ENCODE data around the gene MIA. TPM values are rescaled to one million over a fixed set of nuclear protein-coding genes. Genes with fewer than 3 reads are reported as not detected.
"Not testable (repeated sequence)": the region's sequence is repeated elsewhere in the genome, so short reads cannot be mapped to it uniquely, and the experiment has no call there.

MIA gene
- not detected in 2 replicates for total RNA-seq (ENCODE audit: low replicate concordance)

- peaks cover 2% of the 10 kb centered on the region for H3K27me3 Mint-ChIP-seq (ENCODE audit: insufficient read depth, low read depth)
- no peak within 1 kb of the TSS for H3K27ac ChIP-seq
- H3K27ac Mint-ChIP-seq, result no peak within 1 kb of the TSS
- H3K36me3 ChIP-seq, result no peaks in the 10 kb centered on the region
- peak within 1 kb of the TSS; percentile 75 for H3K4me3 Mint-ChIP-seq
- H2AFZ ChIP-seq (replicated peaks), result no peak within 1 kb of the TSS
- TF ChIP-seq CTCF (IDR thresholded peaks at IDR 0.05) (no peak), EZH2phosphoT487 (IDR thresholded peaks at IDR 0.05) (no peak), EZH2 (IDR thresholded peaks at IDR 0.05) (no peak)
- peaks cover 26% of the 10 kb centered on the region for H3F3A ChIP-seq (ENCODE audit: low read depth)
- no peaks in the 10 kb centered on the region for H3K9me3 Mint-ChIP-seq
- no peaks in the 10 kb centered on the region for H4K20me1 ChIP-seq (ENCODE audit: low read depth)
- H3K79me2 ChIP-seq (ENCODE audit: low read depth), result no peaks in the 10 kb centered on the region
- DNase-seq (ENCODE audit: low spot score), result no peak
- peaks cover 10% of the 10 kb centered on the region for H3K36me3 Mint-ChIP-seq
- no peak within 1 kb of the TSS for H3K4me3 ChIP-seq
- H3K9ac ChIP-seq, result no peak within 1 kb of the TSS
- no peaks in the 10 kb centered on the region for H3K27me3 ChIP-seq
- H3K9me3 ChIP-seq (ENCODE audit: low read depth), result no peaks in the 10 kb centered on the region
- H3K4me1 Mint-ChIP-seq, result peaks cover 18% of the 10 kb centered on the region
- H3K4me1 ChIP-seq, result peaks cover 4% of the 10 kb centered on the region
- no peak within 1 kb of the TSS for H3K4me2 ChIP-seq
These were observed at the start of gene MIA for GRCh38 chr19:40774916-40775631. MIA (plus strand) TSS chr19:40775521; CDS start chr19:40775543, 22 bp downstream.

- H3F3A ChIP-seq (ENCODE audit: low read depth), result no peaks in the 10 kb centered on the region
- Mint-ChIP-seq H3K4me1 (no peaks in the 10 kb centered on the region), H3K36me3 (peaks cover 33% of the 10 kb centered on the region), H3K9me3 (no peaks in the 10 kb centered on the region), H3K27ac (no peak overlapping the region), H3K4me3 (no peak overlapping the region), H3K27me3 (ENCODE audit: insufficient read depth, low read depth) (peaks cover 4% of the 10 kb centered on the region)
- H2AFZ ChIP-seq (replicated peaks), result no peak overlapping the region
- H3K27ac ChIP-seq, result no peak overlapping the region
- H4K20me1 ChIP-seq (ENCODE audit: low read depth), result no peaks in the 10 kb centered on the region
- no peaks in the 10 kb centered on the region for H3K36me3 ChIP-seq
- no peaks in the 10 kb centered on the region for H3K79me2 ChIP-seq (ENCODE audit: low read depth)
- H3K4me1 ChIP-seq, result no peaks in the 10 kb centered on the region
- no peaks in the 10 kb centered on the region for H3K9me3 ChIP-seq (ENCODE audit: low read depth)
- no peak overlapping the region for H3K4me2 ChIP-seq
- no peak for DNase-seq (ENCODE audit: low spot score)
- TF ChIP-seq EZH2 (IDR thresholded peaks at IDR 0.05) (no peak), EZH2phosphoT487 (IDR thresholded peaks at IDR 0.05) (no peak), CTCF (IDR thresholded peaks at IDR 0.05) (no peak)
- no peak overlapping the region for H3K4me3 ChIP-seq
- H3K27me3 ChIP-seq, result no peaks in the 10 kb centered on the region
- no peak overlapping the region for H3K9ac ChIP-seq
These were observed 49.0 kb upstream of the MIA start for GRCh38 chr19:40726279-40726678.

GRCh38 chr19:40730065-40730464 lies 45.3 kb upstream of the MIA start:
- not testable (repeated sequence) for H3K4me3 Mint-ChIP-seq; H3K9me3 ChIP-seq (ENCODE audit: low read depth); H3K9ac ChIP-seq; H3F3A ChIP-seq (ENCODE audit: low read depth); H3K27ac ChIP-seq; H3K27me3 ChIP-seq; H3K79me2 ChIP-seq (ENCODE audit: low read depth); H3K9me3 Mint-ChIP-seq; H3K27me3 Mint-ChIP-seq (ENCODE audit: insufficient read depth, low read depth); DNase-seq (ENCODE audit: low spot score); H3K4me2 ChIP-seq; H3K4me1 ChIP-seq; H3K4me3 ChIP-seq; H2AFZ ChIP-seq (replicated peaks); H3K4me1 Mint-ChIP-seq; H3K36me3 ChIP-seq; H4K20me1 ChIP-seq (ENCODE audit: low read depth); H3K27ac Mint-ChIP-seq
- H3K36me3 Mint-ChIP-seq, result peaks cover 28% of the 10 kb centered on the region

- not testable (repeated sequence) for H3K27me3 Mint-ChIP-seq (ENCODE audit: insufficient read depth, low read depth); H3K4me1 ChIP-seq; H3K79me2 ChIP-seq (ENCODE audit: low read depth); H3K9me3 ChIP-seq (ENCODE audit: low read depth); H3K27me3 ChIP-seq; H3K4me3 Mint-ChIP-seq; DNase-seq (ENCODE audit: low spot score); H4K20me1 ChIP-seq (ENCODE audit: low read depth); H3F3A ChIP-seq (ENCODE audit: low read depth); H3K27ac ChIP-seq; H3K4me2 ChIP-seq; H2AFZ ChIP-seq (replicated peaks); H3K9me3 Mint-ChIP-seq; H3K4me3 ChIP-seq; H3K27ac Mint-ChIP-seq; H3K36me3 ChIP-seq; H3K4me1 Mint-ChIP-seq; H3K9ac ChIP-seq
- peaks cover 27% of the 10 kb centered on the region for H3K36me3 Mint-ChIP-seq
These were observed 43.0 kb upstream of the MIA start for GRCh38 chr19:40732304-40732703.

All from neural progenitor cell (in vitro differentiated cells).